Peyer's patch (tissue), 4 donors: ENCODE results near the gene BEND7. TPM values are rescaled to one million over a fixed set of nuclear protein-coding genes. Genes with fewer than 3 reads are reported as not detected.

Experiments used
- DNase-seq, 3 donors: peaks; one replicate each; pipeline ENCODE4 v3.0.0-alpha.2; 2017 to 2019
- H3K27ac ChIP-seq, 4 donors: fragments of 200-600 bp; sonication (generic); one replicate each; pipeline ENCODE4 v1.5.1; 2016 to 2019
- H3K27me3 ChIP-seq, 2 donors: fragments of 200-600 bp; sonication (generic); one replicate each; pipeline ENCODE4 v1.5.1; 2019
- H3K36me3 ChIP-seq, 3 donors: fragments of 200-600 bp; sonication (generic); one replicate each; pipeline ENCODE4 v1.5.1; 2016 to 2019
- H3K4me1 ChIP-seq, 4 donors: fragments of 200-600 bp; sonication (generic); one replicate each; pipeline ENCODE4 v1.5.1; 2016 to 2019
- H3K4me3 ChIP-seq, 4 donors: fragments of 200-600 bp; sonication (generic); 1 replicate in 3 of 4; 2 replicates in 1 of 4; pipeline ENCODE4 v1.5.1; 2016 to 2019; ENCODE audit warnings: mild to moderate bottlenecking in 1 of 4
- H3K9me3 ChIP-seq, 4 donors: fragments of 200-600 bp; sonication (generic); one replicate each; pipeline ENCODE4 v1.5.1; 2016 to 2019; ENCODE audit warnings: mild to moderate bottlenecking in 1 of 4
- CTCF ChIP-seq, 6 experiments: fragments of 450-650 bp in 4 of 6; fragments of 200-600 bp in 2 of 6; sonication (generic) in 1 of 6; IDR thresholded peaks; one replicate each; pipeline ENCODE4 v1.5.1; 2017 to 2019; ENCODE audit warnings: antibody characterized with exemption in 6 of 6, mild to moderate bottlenecking in 3 of 6, moderate library complexity in 1 of 6
- POLR2A ChIP-seq, 2 donors: fragments of 450-650 bp; IDR thresholded peaks; one replicate each; pipeline ENCODE4 v1.5.1; 2017; ENCODE audit warnings: antibody characterized with exemption in 2 of 2, mild to moderate bottlenecking in 2 of 2, moderate library complexity in 2 of 2
- total RNA-seq, 4 donors: library from RNA; depleted of rRNA; stranded (reverse); fragments of >200 nt; gene quantifications; one replicate each; pipeline ENCODE4 v1.1.0, GENCODE V29; 2016

BEND7 gene
- total RNA-seq, 4 donors from 2014 or later = 23.1 to 136 (median 97.8) TPM

- Histone ChIP-seq H3K9me3 (no peaks in the 10 kb centered on the region), H3K27ac (no peak overlapping the region), H3K36me3 (peaks cover 0 to 28% (median 0%) of the 10 kb centered on the region in 3 donors), H3K27me3 (no peaks in the 10 kb centered on the region), H3K4me1 (no peaks in the 10 kb centered on the region), H3K4me3 (no peak overlapping the region)
- no peak for DNase-seq
- TF ChIP-seq CTCF (IDR thresholded peaks at IDR 0.05) (no peak), POLR2A (IDR thresholded peaks at IDR 0.05) (no peak)
Observed at GRCh38 chr10:13499150-13499549, 29.7 kb downstream of the BEND7 start.

GRCh38 chr10:13496931-13497330 lies 31.9 kb downstream of the BEND7 start:
- H3K27ac ChIP-seq = no peak overlapping the region
- H3K4me1 ChIP-seq = no peaks in the 10 kb centered on the region
- TF ChIP-seq POLR2A (IDR thresholded peaks at IDR 0.05) (no peak), CTCF (IDR thresholded peaks at IDR 0.05) (no peak)
- no peak overlapping the region for H3K4me3 ChIP-seq
- no peaks in the 10 kb centered on the region for H3K27me3 ChIP-seq
- peaks cover 0 to 24% (median 0%) of the 10 kb centered on the region in 3 donors for H3K36me3 ChIP-seq
- DNase-seq = no peak
- no peaks in the 10 kb centered on the region for H3K9me3 ChIP-seq

GRCh38 chr10:13496164-13496563 lies 32.6 kb downstream of the BEND7 start:
- H3K27ac ChIP-seq = no peak overlapping the region
- H3K9me3 ChIP-seq = no peaks in the 10 kb centered on the region
- no peaks in the 10 kb centered on the region for H3K27me3 ChIP-seq
- no peak overlapping the region for H3K4me3 ChIP-seq
- peaks cover 0 to 24% (median 0%) of the 10 kb centered on the region in 3 donors for H3K36me3 ChIP-seq
- no peak for TF ChIP-seq CTCF (IDR thresholded peaks at IDR 0.05)
- no peak for TF ChIP-seq POLR2A (IDR thresholded peaks at IDR 0.05)
- DNase-seq = no peak
- no peaks in the 10 kb centered on the region for H3K4me1 ChIP-seq

- H3K4me1 ChIP-seq = no peaks in the 10 kb centered on the region
- DNase-seq = no peak
- H3K4me3 ChIP-seq = peak overlapping the region in 2 of 4 donors; percentile 31 to 38
- no peak for TF ChIP-seq POLR2A (IDR thresholded peaks at IDR 0.05)
- no peak for TF ChIP-seq CTCF (IDR thresholded peaks at IDR 0.05)
- H3K27me3 ChIP-seq = no peaks in the 10 kb centered on the region
- H3K9me3 ChIP-seq = no peaks in the 10 kb centered on the region
- H3K36me3 ChIP-seq = peaks cover 0 to 18% (median 0%) of the 10 kb centered on the region in 3 donors
- H3K27ac ChIP-seq = peak overlapping the region in 2 of 4 donors; percentile 46 to 61
Observed at GRCh38 chr10:13492493-13493180, 36.2 kb downstream of the BEND7 start.

- TF ChIP-seq POLR2A (IDR thresholded peaks at IDR 0.05) = no peak
- no peak for TF ChIP-seq CTCF (IDR thresholded peaks at IDR 0.05)
- no peak for DNase-seq
- H3K4me1 ChIP-seq = no peaks in the 10 kb centered on the region
- no peaks in the 10 kb centered on the region for H3K27me3 ChIP-seq
- H3K9me3 ChIP-seq = no peaks in the 10 kb centered on the region
- H3K4me3 ChIP-seq = no peak overlapping the region
- peaks cover 0 to 18% (median 0%) of the 10 kb centered on the region in 3 donors for H3K36me3 ChIP-seq
- no peak overlapping the region for H3K27ac ChIP-seq
Observed at GRCh38 chr10:13491747-13492360, 37.0 kb downstream of the BEND7 start.
